ENCODE data around the gene GLRA3.

GLRA3 gene

DNA sequence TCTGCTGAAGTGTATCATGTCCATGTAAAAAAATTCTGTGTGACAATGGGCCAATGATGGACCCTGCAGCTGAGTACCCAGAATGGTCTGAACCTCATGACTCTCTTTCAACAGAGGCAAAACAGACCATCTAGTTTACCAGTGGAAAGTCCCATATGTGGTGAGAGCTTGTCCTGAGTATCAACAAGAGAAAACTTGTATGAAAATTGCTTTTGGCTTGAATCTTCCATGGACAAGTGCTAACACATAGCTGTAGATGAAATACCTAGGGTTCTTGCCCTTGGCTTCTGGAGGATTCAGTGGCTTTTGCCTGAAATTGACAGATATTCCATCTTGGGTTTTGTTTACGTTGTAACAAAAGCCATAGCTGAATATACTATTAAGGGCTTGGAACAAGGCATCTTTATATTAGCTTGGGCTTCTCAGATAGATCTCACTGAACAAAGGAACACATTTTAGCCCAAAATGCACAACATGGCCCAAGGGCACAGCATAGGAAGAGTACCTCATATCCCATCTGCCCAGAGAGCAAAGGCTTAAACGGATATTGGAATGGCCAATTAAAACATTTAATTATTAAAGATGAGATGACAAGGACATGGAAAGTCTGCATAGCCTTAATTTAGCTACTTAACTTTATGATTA is 178.2 kb downstream of the GLRA3 start:
- TF ChIP-seq RAD21 (IDR thresholded peaks at IDR 0.05; ENCODE audit: low read depth) (no peak), TAF1 (IDR thresholded peaks at IDR 0.05; ENCODE audit: low read depth) (no peak), TCF12 (IDR thresholded peaks at IDR 0.05; ENCODE audit: low read depth) (no peak), YY1 (IDR thresholded peaks at IDR 0.05; ENCODE audit: low read depth) (no peak), CREB1 (IDR thresholded peaks at IDR 0.05; ENCODE audit: low read depth) (no peak), TEAD4 (IDR thresholded peaks at IDR 0.05) (no peak), CEBPB (IDR thresholded peaks at IDR 0.05) (no peak), ZBTB7A (IDR thresholded peaks at IDR 0.05; ENCODE audit: low read depth) (no peak), USF1 (IDR thresholded peaks at IDR 0.05) (no peak), EP300 (IDR thresholded peaks at IDR 0.05; ENCODE audit: borderline replicate concordance) (no peak), MAX (IDR thresholded peaks at IDR 0.05) (no peak), NFIC (IDR thresholded peaks at IDR 0.05) (no peak), FOXM1 (IDR thresholded peaks at IDR 0.05; ENCODE audit: borderline replicate concordance, low read depth) (no peak), EGR1 (IDR thresholded peaks at IDR 0.05) (no peak), REST (IDR thresholded peaks at IDR 0.05; ENCODE audit: low read depth) (no peak)

DNA sequence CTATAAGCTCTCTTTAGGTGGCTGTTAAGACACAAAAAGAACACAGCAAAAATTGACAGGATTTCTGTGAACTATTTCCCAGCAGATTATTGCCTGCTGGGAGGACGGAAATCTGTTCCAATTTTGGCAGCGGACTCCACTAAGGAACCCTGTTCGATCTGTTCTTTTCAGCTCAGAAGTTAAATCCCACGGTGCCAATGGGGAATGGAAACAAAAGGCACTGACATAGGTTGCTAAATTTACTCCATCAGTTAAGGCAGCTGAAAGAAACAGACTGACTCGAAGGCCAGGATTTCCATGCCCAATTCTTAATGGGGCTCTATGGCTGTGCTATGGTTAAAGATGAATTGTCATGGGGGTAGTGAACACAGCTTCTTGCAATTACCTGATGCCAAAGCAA is 180.2 kb downstream of the GLRA3 start:
- no peak for TF ChIP-seq TEAD4 (IDR thresholded peaks at IDR 0.05)
- no peak for TF ChIP-seq NFIC (IDR thresholded peaks at IDR 0.05)
- TF ChIP-seq YY1 (IDR thresholded peaks at IDR 0.05; ENCODE audit: low read depth), result no peak
- no peak for TF ChIP-seq TAF1 (IDR thresholded peaks at IDR 0.05; ENCODE audit: low read depth)
- TF ChIP-seq FOXM1 (IDR thresholded peaks at IDR 0.05; ENCODE audit: borderline replicate concordance, low read depth), result no peak
- TF ChIP-seq USF1 (IDR thresholded peaks at IDR 0.05), result no peak
- TF ChIP-seq CEBPB (IDR thresholded peaks at IDR 0.05), result no peak
- TF ChIP-seq EP300 (IDR thresholded peaks at IDR 0.05; ENCODE audit: borderline replicate concordance), result no peak
- no peak for TF ChIP-seq CREB1 (IDR thresholded peaks at IDR 0.05; ENCODE audit: low read depth)
- no peak for TF ChIP-seq MAX (IDR thresholded peaks at IDR 0.05)
- no peak for TF ChIP-seq TCF12 (IDR thresholded peaks at IDR 0.05; ENCODE audit: low read depth)

DNA sequence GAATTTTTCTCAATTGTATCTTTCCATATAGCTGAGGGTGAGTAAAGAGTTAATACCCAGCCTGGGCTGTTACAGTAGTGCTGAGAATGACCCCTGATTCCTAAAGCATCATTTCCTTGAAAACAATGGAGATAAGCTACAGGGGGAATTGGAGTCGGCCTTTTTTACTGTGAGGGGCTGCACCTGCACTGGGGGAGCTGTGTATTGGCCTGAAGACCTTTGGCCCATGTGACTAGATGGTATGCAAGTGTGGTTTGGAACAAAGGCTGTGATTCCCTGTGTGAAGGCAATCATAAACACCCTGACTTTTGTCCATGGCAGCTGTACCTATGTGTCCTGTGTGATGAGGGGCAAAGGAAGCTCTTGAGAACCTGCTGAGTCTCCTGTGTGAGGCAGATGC is 182.7 kb downstream of the GLRA3 start:
- TF ChIP-seq TCF12 (IDR thresholded peaks at IDR 0.05; ENCODE audit: low read depth) (no peak), FOXM1 (IDR thresholded peaks at IDR 0.05; ENCODE audit: borderline replicate concordance, low read depth) (no peak), MAX (IDR thresholded peaks at IDR 0.05) (no peak), CREB1 (IDR thresholded peaks at IDR 0.05; ENCODE audit: low read depth) (no peak), EGR1 (IDR thresholded peaks at IDR 0.05) (no peak), ZBTB7A (IDR thresholded peaks at IDR 0.05; ENCODE audit: low read depth) (no peak), EP300 (IDR thresholded peaks at IDR 0.05; ENCODE audit: borderline replicate concordance) (no peak), RAD21 (IDR thresholded peaks at IDR 0.05; ENCODE audit: low read depth) (no peak), TEAD4 (IDR thresholded peaks at IDR 0.05) (no peak), NFIC (IDR thresholded peaks at IDR 0.05) (no peak), REST (IDR thresholded peaks at IDR 0.05; ENCODE audit: low read depth) (no peak), TAF1 (IDR thresholded peaks at IDR 0.05; ENCODE audit: low read depth) (no peak), CEBPB (IDR thresholded peaks at IDR 0.05) (no peak), USF1 (IDR thresholded peaks at IDR 0.05) (no peak), YY1 (IDR thresholded peaks at IDR 0.05; ENCODE audit: low read depth) (no peak)

DNA sequence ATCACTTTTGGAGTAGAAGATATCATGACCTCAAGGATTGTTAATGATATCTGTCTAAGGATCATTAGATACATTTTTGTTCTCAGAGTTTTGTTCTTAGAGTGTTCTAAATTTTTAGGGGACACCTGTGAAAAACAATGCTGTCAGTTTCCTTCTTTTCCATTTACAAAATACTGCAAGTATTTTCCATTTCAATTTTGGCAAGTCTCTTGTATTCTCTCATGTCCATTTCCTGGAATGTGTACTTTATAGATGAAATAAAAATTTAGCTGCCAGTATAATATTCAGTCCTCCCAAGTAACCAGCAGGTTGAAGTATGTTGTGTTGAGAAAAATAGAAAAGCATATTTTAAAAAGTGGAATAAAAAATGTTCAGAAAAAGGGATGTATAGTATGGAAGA is 188.9 kb downstream of the GLRA3 start:
- TF ChIP-seq TAF1 (IDR thresholded peaks at IDR 0.05; ENCODE audit: low read depth), result no peak
- TF ChIP-seq EP300 (IDR thresholded peaks at IDR 0.05; ENCODE audit: borderline replicate concordance), result no peak
- TF ChIP-seq TEAD4 (IDR thresholded peaks at IDR 0.05), result no peak
- TF ChIP-seq NFIC (IDR thresholded peaks at IDR 0.05), result no peak
- TF ChIP-seq REST (IDR thresholded peaks at IDR 0.05; ENCODE audit: low read depth), result no peak
- TF ChIP-seq FOXM1 (IDR thresholded peaks at IDR 0.05; ENCODE audit: borderline replicate concordance, low read depth), result no peak
- TF ChIP-seq CEBPB (IDR thresholded peaks at IDR 0.05), result no peak
- TF ChIP-seq MAX (IDR thresholded peaks at IDR 0.05), result no peak
- TF ChIP-seq YY1 (IDR thresholded peaks at IDR 0.05; ENCODE audit: low read depth), result no peak
- no peak for TF ChIP-seq TCF12 (IDR thresholded peaks at IDR 0.05; ENCODE audit: low read depth)
- no peak for TF ChIP-seq EGR1 (IDR thresholded peaks at IDR 0.05)
- no peak for TF ChIP-seq USF1 (IDR thresholded peaks at IDR 0.05)
- no peak for TF ChIP-seq CREB1 (IDR thresholded peaks at IDR 0.05; ENCODE audit: low read depth)
- no peak for TF ChIP-seq ZBTB7A (IDR thresholded peaks at IDR 0.05; ENCODE audit: low read depth)
- TF ChIP-seq RAD21 (IDR thresholded peaks at IDR 0.05; ENCODE audit: low read depth), result no peak

Data from Ishikawa (cell line).